ENCODE data around the gene TBCA. TPM values are rescaled to one million over a fixed set of nuclear protein-coding genes. Genes with fewer than 3 reads are reported as not detected.
"Not testable (repeated sequence)": the region's sequence is repeated elsewhere in the genome, so short reads cannot be mapped to it uniquely, and the experiment has no call there.

TBCA gene
- total RNA-seq, 1 donor from 2014 or later = 85.0 TPM

DNA sequence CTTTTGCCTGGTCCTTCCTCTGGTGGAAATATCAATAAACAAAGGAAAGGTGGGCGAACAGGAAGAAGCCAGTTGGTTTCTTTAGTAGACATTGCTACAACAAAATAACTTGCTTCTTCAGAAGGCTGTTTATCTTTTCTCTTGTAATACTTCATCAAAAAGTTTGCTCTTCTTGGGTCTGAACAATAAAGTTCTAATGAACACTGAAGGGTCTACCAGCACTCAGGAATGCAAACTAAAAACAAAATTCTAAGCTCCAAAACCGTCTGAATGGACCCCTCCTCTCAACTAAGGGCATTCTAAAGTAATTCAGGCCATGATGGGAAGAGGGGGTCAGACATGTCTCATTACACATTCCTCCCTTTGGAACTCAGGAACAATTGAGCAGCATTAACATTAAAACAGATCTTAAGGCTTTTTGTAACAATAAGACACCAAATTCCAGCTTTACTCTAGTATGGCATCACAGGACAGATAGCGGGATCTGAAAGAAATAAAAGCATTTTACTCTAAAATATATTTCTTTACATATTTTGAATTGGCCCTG, 2.3 kb downstream of the TBCA start:
- no peak for DNase-seq (ENCODE audit: low spot score)

GRCh38 chr5:77772729-77773128, 3.4 kb downstream of the TBCA start:
- no peak for DNase-seq (ENCODE audit: low spot score)

DNA sequence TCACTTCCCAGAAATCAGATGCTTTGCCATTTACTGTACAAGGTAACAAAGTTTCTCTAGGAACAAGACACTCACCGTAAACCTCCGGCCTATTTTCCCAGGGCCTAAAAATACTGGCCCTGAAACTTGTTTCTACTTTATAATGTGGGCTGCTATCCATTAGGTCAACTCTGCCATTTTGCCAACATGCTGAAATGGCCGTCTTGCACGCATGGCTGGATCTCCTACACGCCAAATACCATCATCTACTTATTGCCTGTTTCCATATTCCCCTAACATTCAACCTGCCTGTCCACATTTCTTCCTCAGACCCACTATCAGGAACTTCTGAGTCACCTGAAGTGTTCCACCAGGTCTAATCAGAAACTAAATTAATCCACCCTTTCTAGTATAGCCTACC, 4.7 kb downstream of the TBCA start:
- no peak for DNase-seq (ENCODE audit: low spot score)

GRCh38 chr5:77770293-77771005, 5.7 kb downstream of the TBCA start:
- DNase-seq (ENCODE audit: low spot score) = no peak

DNA sequence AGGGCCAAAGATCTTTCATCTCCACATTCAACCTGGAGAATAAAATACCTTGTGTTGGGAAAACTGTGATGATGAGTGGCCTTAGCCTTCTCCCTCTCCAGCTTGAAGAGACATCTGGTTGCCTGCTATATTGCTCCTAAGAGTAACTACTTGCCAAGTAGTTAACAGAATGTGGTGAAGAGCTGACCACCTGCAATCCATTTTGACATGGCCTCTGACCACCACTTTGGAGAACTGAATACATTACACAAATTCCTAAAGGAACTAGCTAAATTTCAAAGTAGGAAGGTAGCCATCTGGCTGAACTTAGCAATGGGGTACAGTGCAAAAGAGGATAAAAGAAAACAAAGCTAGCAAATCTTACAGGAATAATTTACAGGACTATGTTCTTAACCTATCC, 7.2 kb downstream of the TBCA start:
- no peak for DNase-seq (ENCODE audit: low spot score)

- DNase-seq (ENCODE audit: low spot score) = no peak
Observed at GRCh38 chr5:77767301-77767700, 8.8 kb downstream of the TBCA start.

GRCh38 chr5:77761606-77762005, 14.5 kb downstream of the TBCA start:
- DNase-seq (ENCODE audit: low spot score) = no peak

- DNase-seq (ENCODE audit: low spot score) = no peak
Observed at GRCh38 chr5:77758141-77758938, 17.8 kb downstream of the TBCA start.

- DNase-seq (ENCODE audit: low spot score) = no peak
Observed at GRCh38 chr5:77751328-77752023, 24.7 kb downstream of the TBCA start.

- not testable (repeated sequence) for DNase-seq (ENCODE audit: low spot score)
Observed at GRCh38 chr5:77750928-77751327, 25.2 kb downstream of the TBCA start.

GRCh38 chr5:77748160-77748559, 28.0 kb downstream of the TBCA start:
- no peak for DNase-seq (ENCODE audit: low spot score)

- no peak for DNase-seq (ENCODE audit: low spot score)
Observed at GRCh38 chr5:77744116-77744515, 32.0 kb downstream of the TBCA start.

GRCh38 chr5:77743181-77743580, 33.0 kb downstream of the TBCA start:
- DNase-seq (ENCODE audit: low spot score) = no peak

DNA sequence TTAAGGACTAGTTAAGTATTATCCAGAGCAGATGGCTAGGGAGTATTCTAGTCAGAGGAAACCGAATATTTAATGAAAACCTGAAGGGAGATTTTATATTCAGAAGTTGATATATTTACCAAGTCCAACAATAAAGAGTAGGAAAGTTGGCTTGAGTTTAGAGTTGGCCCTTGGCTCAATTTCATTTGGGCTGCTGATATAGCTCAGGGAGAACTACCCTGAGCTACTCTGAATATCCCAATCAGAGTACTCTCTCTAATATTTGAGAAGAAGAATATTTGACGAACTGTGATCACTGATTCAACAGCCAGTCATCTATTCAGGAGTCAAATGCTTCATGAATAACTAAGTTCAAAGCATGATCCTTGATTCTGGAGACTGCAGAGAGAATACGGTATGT, 34.5 kb downstream of the TBCA start:
- no peak for DNase-seq (ENCODE audit: low spot score)

GRCh38 chr5:77734885-77735284, 41.3 kb downstream of the TBCA start:
- DNase-seq (ENCODE audit: low spot score) = no peak

DNA sequence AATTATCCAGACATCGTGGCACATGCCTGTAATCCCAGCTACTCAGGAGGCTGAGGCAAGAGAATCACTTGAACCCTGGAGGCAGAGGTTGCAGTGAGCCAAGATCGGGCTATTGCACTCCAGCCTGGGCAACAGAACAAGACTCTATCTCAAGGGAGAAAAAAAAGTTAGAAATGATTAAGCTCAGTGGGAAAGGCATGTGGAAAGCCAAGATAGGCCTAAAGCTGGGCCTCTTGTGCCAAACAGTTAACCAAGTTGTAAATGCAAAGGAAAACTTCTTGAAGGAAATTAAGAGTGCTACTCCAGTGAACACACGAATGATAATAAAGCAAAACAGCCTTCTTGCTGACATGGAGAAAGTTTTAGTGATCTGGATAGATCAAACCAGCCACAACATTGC, 43.0 kb downstream of the TBCA start:
- DNase-seq (ENCODE audit: low spot score) = no peak

- DNase-seq (ENCODE audit: low spot score) = no peak
Observed at GRCh38 chr5:77727190-77727589, 48.9 kb downstream of the TBCA start.

DNA sequence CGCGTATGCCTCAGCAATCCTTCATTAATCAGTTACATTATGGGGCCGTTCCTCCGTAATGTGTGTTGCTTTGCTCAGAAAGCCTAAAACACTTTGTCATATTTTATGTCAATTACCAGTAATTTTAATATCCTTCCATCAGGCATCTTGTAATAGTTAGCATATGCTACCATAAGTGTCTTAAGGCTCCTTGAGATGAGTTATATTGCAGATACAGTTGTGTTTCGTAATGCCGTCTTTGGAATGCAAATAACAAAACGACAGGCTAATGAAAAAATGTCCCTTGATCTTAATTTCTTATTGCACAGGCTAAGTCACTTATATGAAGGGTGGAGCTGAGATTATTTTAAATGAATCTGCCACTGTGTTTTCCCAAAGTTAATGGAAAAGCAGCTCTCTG, 50.5 kb downstream of the TBCA start:
- no peak for DNase-seq (ENCODE audit: low spot score)

DNA sequence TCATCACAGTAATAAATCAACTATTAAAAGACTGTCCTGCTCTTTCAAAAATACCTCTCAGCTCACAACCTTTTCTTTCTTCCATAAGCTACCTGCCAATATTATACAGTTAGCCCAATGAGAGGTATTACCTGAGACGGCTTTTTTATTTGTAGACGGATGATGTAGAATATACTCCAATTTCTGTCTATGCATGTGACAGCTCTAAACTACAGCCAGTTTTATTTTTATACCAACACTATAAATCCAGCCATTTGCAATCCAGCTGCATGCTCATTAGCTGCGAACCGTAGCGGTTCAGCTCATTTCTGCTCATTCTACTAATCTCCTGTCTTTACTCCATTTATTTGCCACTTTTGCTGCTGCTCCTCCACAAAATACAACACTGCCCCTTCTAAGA, 51.2 kb downstream of the TBCA start:
- no peak for DNase-seq (ENCODE audit: low spot score)

- DNase-seq (ENCODE audit: low spot score) = no peak
Observed at GRCh38 chr5:77719666-77720363, 56.3 kb downstream of the TBCA start.

DNA sequence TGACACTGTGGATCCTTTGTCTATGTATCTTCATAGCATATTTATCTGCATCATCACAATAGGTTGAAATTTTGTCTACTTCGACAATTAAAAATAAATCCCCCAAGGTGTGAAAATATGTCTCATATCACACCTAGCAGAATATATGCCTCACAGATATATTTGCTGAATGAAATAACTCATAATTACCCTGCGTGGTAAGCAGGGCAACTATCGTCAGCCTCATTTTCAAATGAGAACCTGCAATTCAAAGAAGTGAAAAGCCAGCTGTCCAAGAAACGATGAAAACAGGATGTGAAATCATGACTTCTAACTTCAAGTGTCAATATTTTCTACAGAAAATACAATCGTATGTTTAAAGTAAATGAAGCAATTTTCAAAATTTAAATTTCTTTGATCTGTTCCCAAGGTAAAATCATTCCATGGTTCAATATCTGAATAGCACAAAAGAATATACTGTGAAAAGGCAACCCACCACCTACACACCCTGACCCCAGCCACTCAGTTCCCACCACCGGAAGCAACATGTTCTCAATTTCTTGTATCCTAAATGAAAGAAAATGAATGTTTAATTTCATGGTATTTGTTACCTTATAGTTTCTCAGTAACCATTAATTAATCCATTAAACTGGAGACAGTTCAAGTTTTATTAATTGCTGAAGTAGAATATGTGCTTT, 57.1 kb downstream of the TBCA start:
- no peak for DNase-seq (ENCODE audit: low spot score)

Measured in umbilical cord (tissue), 2 donors.